ENCODE results near the gene WASF2. TPM values are rescaled to one million over a fixed set of nuclear protein-coding genes. Genes with fewer than 3 reads are reported as not detected.
A peak's percentile ranks its signal among the peaks of the same experiment; 100 is the strongest.

The WASF2 gene
- total RNA-seq, 1 donor from 2014 or later, result 189 TPM

DNA sequence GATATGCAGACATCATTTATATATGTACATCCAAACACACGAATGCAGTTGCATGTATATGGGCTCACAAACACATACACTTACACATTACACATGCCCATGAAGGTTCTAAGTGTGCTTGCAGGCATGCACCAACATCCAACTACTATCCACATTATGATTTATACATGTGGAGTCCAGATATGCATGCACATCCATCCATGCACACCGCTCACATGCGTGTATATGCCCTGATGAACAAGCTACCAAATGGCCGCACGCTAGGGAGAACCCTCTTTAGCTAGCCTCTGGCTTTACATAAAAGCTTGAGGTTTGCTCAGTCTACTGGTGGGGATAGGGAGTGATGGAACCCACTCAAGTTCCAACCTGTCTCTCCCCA lies 89.0 kb downstream of the WASF2 start:
- no peaks in the 10 kb centered on the region for H3K36me3 Mint-ChIP-seq (ENCODE audit: unreplicated experiment)
- H3K27ac Mint-ChIP-seq (ENCODE audit: unreplicated experiment), result no peak overlapping the region
- no peak for DNase-seq (ENCODE audit: extremely low spot score, unreplicated experiment)
- H3K4me3 Mint-ChIP-seq (ENCODE audit: unreplicated experiment), result no peak overlapping the region
- H3K4me1 Mint-ChIP-seq (ENCODE audit: unreplicated experiment), result peaks cover 50% of the 10 kb centered on the region
- no peaks in the 10 kb centered on the region for H3K9me3 Mint-ChIP-seq (ENCODE audit: unreplicated experiment)
- no peaks in the 10 kb centered on the region for H3K27me3 Mint-ChIP-seq (ENCODE audit: unreplicated experiment)
- TF ChIP-seq, protein P1, sequence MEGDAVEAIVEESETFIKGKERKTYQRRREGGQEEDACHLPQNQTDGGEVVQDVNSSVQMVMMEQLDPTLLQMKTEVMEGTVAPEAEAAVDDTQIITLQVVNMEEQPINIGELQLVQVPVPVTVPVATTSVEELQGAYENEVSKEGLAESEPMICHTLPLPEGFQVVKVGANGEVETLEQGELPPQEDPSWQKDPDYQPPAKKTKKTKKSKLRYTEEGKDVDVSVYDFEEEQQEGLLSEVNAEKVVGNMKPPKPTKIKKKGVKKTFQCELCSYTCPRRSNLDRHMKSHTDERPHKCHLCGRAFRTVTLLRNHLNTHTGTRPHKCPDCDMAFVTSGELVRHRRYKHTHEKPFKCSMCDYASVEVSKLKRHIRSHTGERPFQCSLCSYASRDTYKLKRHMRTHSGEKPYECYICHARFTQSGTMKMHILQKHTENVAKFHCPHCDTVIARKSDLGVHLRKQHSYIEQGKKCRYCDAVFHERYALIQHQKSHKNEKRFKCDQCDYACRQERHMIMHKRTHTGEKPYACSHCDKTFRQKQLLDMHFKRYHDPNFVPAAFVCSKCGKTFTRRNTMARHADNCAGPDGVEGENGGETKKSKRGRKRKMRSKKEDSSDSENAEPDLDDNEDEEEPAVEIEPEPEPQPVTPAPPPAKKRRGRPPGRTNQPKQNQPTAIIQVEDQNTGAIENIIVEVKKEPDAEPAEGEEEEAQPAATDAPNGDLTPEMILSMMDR (IDR thresholded peaks at IDR 0.05), result no peak

DNA sequence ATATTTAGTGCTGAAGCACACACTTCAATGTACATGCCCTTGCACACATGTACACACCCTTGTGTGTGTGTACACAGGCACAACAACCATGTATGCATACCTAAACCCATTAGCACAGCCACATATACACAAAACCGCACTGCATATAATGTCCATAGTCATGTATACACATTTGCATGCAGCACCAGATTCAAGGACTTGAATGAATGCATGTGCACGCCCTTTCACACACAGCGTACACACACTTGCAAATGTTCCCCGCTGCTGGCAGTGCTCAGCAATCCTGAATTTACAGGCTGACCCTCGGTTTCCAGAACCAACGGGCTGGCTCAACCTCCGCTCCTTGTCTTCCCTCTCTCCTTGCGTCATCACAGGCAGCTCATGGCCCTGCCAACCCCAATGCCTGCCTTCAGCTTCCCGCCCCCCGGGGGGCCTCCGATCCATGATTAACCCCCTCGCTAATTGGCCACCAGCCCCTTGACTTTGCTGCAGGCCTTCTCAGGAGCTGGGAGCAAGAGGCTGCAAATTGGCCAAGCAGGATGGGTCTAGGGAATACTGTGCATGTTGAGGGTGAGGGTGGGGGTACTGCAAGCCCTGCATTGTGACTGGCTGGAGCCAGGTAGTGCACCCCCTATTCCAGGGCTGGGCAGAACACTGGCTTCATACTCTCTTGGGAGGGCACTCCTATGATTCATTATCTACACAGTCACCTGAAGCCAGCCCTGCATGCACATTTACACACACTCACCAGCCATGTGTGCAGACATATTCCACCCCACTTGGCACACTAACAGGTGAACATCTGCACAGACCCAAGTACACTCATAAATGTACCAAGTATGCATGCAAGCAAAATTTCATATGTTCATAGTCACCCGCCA lies 89.6 kb downstream of the WASF2 start:
- TF ChIP-seq, protein P1 (IDR thresholded peaks at IDR 0.05), result no peak
- Mint-ChIP-seq H3K4me3 (ENCODE audit: unreplicated experiment) (no peak overlapping the region), H3K27ac (ENCODE audit: unreplicated experiment) (no peak overlapping the region), H3K36me3 (ENCODE audit: unreplicated experiment) (no peaks in the 10 kb centered on the region), H3K4me1 (ENCODE audit: unreplicated experiment) (peaks cover 47% of the 10 kb centered on the region), H3K9me3 (ENCODE audit: unreplicated experiment) (no peaks in the 10 kb centered on the region), H3K27me3 (ENCODE audit: unreplicated experiment) (no peaks in the 10 kb centered on the region)
- no peak for DNase-seq (ENCODE audit: extremely low spot score, unreplicated experiment)

DNA sequence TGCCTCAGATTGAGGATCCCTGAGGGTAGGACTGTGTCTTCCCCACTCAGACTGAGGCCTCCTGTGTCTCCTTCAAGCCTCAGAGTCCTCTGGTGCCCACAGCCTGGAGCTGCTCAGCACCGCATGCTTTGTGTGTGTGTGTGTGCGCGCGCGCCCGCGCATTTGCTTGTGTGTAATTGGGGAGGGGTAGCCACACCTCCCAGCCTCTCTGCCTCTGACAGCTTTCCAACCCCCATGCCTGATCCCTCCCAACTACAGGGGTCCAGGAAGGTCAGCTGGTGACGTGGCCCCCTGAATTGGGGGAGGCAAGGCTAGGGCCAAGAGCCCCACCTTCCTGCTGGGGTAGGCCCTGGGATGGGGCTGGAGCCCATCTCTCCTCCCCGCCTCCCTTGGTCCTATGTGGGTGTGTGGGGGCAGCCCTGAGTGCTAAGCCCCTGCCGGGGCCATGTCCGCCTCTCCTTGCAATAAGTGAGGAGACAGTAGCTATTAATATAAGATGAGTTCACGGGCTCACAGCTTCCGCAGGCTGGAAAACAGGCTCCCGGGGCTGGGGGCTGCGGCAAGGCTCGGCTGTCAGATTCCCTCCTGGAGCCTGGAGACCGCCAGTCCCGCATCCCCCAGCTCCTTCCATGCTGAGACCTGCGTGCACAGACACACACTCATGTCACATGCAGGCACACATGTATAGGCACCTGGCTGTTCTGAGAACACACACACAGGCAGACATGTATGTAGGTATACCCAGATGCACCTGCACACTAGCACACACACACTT lies 90.5 kb downstream of the WASF2 start:
- no peak overlapping the region for H3K4me3 Mint-ChIP-seq (ENCODE audit: unreplicated experiment)

DNA sequence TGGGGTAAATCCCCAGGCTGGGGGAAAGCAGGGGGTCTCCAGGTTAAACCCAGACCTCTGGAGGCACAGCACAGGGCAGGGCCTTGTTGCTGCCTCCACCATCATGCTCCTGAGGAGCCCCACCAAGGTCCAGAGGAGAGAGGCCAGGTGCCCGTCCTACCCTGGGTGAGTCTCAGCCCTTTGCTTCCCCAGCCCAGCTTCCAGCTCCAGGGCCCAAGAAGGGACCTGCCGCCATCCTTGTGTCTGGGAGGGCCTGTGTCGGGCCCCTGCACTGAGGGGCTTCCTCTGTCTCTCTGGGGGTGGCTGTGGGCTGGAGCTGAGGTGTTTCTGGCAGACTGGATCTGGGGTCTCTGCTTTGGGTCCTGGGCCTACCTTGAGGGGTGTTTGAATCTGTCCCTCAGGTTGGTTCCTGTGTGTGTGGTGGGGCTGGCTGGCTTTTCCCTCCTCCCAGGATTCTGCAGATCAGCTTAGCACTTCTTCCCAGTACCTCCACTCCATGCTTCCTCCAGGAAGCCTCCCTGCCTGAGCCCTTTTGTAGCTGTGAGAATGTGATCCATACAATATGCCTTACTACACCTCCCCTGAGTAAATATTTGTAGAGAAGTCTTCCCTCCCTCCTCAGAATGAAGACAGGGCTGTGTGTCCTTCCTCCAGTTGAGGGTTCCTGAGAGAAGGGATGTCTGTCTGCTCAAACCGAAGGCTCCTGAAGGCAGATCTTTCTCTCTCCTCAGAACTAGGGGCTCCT lies 91.4 kb downstream of the WASF2 start:
- no peak for DNase-seq (ENCODE audit: extremely low spot score, unreplicated experiment)
- no peaks in the 10 kb centered on the region for H3K9me3 Mint-ChIP-seq (ENCODE audit: unreplicated experiment)
- no peaks in the 10 kb centered on the region for H3K36me3 Mint-ChIP-seq (ENCODE audit: unreplicated experiment)
- TF ChIP-seq, protein P1 (IDR thresholded peaks at IDR 0.05), result no peak
- H3K4me3 Mint-ChIP-seq (ENCODE audit: unreplicated experiment), result no peak overlapping the region
- H3K4me1 Mint-ChIP-seq (ENCODE audit: unreplicated experiment), result peaks cover 32% of the 10 kb centered on the region
- no peaks in the 10 kb centered on the region for H3K27me3 Mint-ChIP-seq (ENCODE audit: unreplicated experiment)
- H3K27ac Mint-ChIP-seq (ENCODE audit: unreplicated experiment), result peak overlapping the region; percentile 14

More for the DNA sequence above, 90.5 kb downstream of the WASF2 start:
- no peaks in the 10 kb centered on the region for H3K27me3 Mint-ChIP-seq (ENCODE audit: unreplicated experiment)
- H3K27ac Mint-ChIP-seq (ENCODE audit: unreplicated experiment), result peak overlapping the region; percentile 14
- DNase-seq (ENCODE audit: extremely low spot score, unreplicated experiment), result no peak
- no peaks in the 10 kb centered on the region for H3K36me3 Mint-ChIP-seq (ENCODE audit: unreplicated experiment)
- TF ChIP-seq, protein P1 (IDR thresholded peaks at IDR 0.05), result no peak
- no peaks in the 10 kb centered on the region for H3K9me3 Mint-ChIP-seq (ENCODE audit: unreplicated experiment)
- peaks cover 41% of the 10 kb centered on the region for H3K4me1 Mint-ChIP-seq (ENCODE audit: unreplicated experiment)

Measured in osteocyte (in vitro differentiated cells).